Liver (tissue), 9 donors: ENCODE results near the gene VPS35L. TPM values are rescaled to one million over a fixed set of nuclear protein-coding genes. Genes with fewer than 3 reads are reported as not detected.

Source experiments
- DNase-seq: peaks from one replicate; pipeline ENCODE4 v3.0.0-alpha.2; 2017; ENCODE audit warnings: low spot score
- H3K27ac ChIP-seq, 2 donors: one replicate each; pipeline ENCODE4 v1.7.0; 2013; ENCODE audit warnings: inconsistent platforms in 2 of 2, low read length in 2 of 2, control low read depth in 1 of 2, low read depth in 1 of 2, mild to moderate bottlenecking in 1 of 2
- H3K27me3 ChIP-seq, 4 donors: one replicate each; pipeline versions ENCODE4 v1.6.1 to v1.7.0; 2013; ENCODE audit warnings: low read length in 3 of 4, inconsistent platforms in 1 of 4, mild to moderate bottlenecking in 1 of 4, moderate library complexity in 1 of 4; ENCODE audit not compliant: control insufficient read depth in 4 of 4, insufficient read depth in 4 of 4
- H3K36me3 ChIP-seq, 4 donors: one replicate each; pipeline versions ENCODE4 v1.6.1 to v1.7.0; 2013; ENCODE audit warnings: low read length in 3 of 4, mild to moderate bottlenecking in 3 of 4, low read depth in 1 of 4, moderate library complexity in 1 of 4; ENCODE audit not compliant: control insufficient read depth in 4 of 4, insufficient read depth in 3 of 4
- H3K4me1 ChIP-seq, 4 donors: one replicate each; pipeline versions ENCODE4 v1.6.1 to v1.7.0; 2013; ENCODE audit warnings: low read length in 3 of 4, mild to moderate bottlenecking in 3 of 4, moderate library complexity in 1 of 4; ENCODE audit not compliant: control insufficient read depth in 4 of 4, insufficient read depth in 4 of 4
- H3K4me3 ChIP-seq, 3 donors: one replicate each; pipeline versions ENCODE4 v1.6.1 to v1.7.0; 2013; ENCODE audit warnings: low read length in 3 of 3, control low read depth in 1 of 3, low read depth in 1 of 3, mild to moderate bottlenecking in 1 of 3
- H3K9ac ChIP-seq, 2 donors: one replicate each; pipeline ENCODE4 v1.7.0; 2013; ENCODE audit warnings: low read length in 2 of 2, mild to moderate bottlenecking in 2 of 2, moderate library complexity in 2 of 2, control low read depth in 1 of 2, low read depth in 1 of 2
- H3K9me3 ChIP-seq, 4 donors: one replicate each; pipeline versions ENCODE4 v1.6.1 to v1.7.0; 2013; ENCODE audit warnings: low read length in 3 of 4; ENCODE audit not compliant: control insufficient read depth in 4 of 4
- EGR1 ChIP-seq, 2 donors: IDR thresholded peaks; 2 replicates each; pipeline ENCODE4 v1.6.1; 2016 to 2018; ENCODE audit warnings: antibody characterized with exemption in 2 of 2, low read depth in 2 of 2
- FOXA1 ChIP-seq: IDR thresholded peaks from 2 replicates; pipeline ENCODE4 v1.6.1; 2016; ENCODE audit warnings: antibody characterized with exemption
- FOXA2 ChIP-seq: IDR thresholded peaks from 2 replicates; pipeline ENCODE4 v1.6.1; 2016; ENCODE audit warnings: antibody characterized with exemption
- GABPA ChIP-seq, 2 donors: IDR thresholded peaks in 1 of 2; conservative IDR thresholded peaks in 1 of 2; 2 replicates each; pipeline ENCODE4 v1.6.1; 2016; ENCODE audit warnings: antibody characterized with exemption in 2 of 2, mild to moderate bottlenecking in 1 of 2, moderate library complexity in 1 of 2
- HNF4A ChIP-seq, 2 donors: conservative IDR thresholded peaks; 2 replicates each; pipeline ENCODE4 v1.6.1; 2016; ENCODE audit warnings: antibody characterized with exemption in 2 of 2, mild to moderate bottlenecking in 2 of 2
- HNF4G ChIP-seq: IDR thresholded peaks from 2 replicates; pipeline ENCODE4 v1.6.1; 2016; ENCODE audit warnings: antibody characterized with exemption
- JUND ChIP-seq, 2 donors: IDR thresholded peaks; 2 replicates each; pipeline ENCODE4 v1.6.1; 2016; ENCODE audit warnings: antibody characterized with exemption in 2 of 2
- NR2F2 ChIP-seq: IDR thresholded peaks from 2 replicates; pipeline ENCODE4 v1.6.1; 2016; ENCODE audit warnings: antibody characterized with exemption
- RAD21 ChIP-seq, 2 donors: IDR thresholded peaks; 2 replicates each; pipeline ENCODE4 v1.6.1; 2016; ENCODE audit warnings: antibody characterized with exemption in 2 of 2, mild to moderate bottlenecking in 2 of 2
- RXRA ChIP-seq, 2 donors: IDR thresholded peaks; 2 replicates each; pipeline ENCODE4 v1.6.1; 2017 to 2018; ENCODE audit warnings: antibody characterized with exemption in 2 of 2, mild to moderate bottlenecking in 1 of 2
- SP1 ChIP-seq: IDR thresholded peaks from 2 replicates; pipeline ENCODE4 v1.6.1; 2018; ENCODE audit warnings: antibody characterized with exemption, mild to moderate bottlenecking
- TAF1 ChIP-seq: conservative IDR thresholded peaks from 2 replicates; pipeline ENCODE4 v1.6.1; 2016; ENCODE audit warnings: antibody characterized with exemption, mild to moderate bottlenecking
- YY1 ChIP-seq: IDR thresholded peaks from 2 replicates; pipeline ENCODE4 v1.6.1; 2016; ENCODE audit warnings: antibody characterized with exemption, mild to moderate bottlenecking
- WGBS: extraction: QIAGEN DNeasy Blood & Tissue Kit; methylation state at CpG from one replicate; pipeline ENCODE4 v1.1.7; 2013; 5-methylcytosine and 5-hydroxymethylcytosine counted together
- polyA plus RNA-seq, 2 donors: library from polyadenylated mRNA; stranded (reverse) in 1 of 2; unstranded in 1 of 2; fragments of 200-250 nt in 1 of 2; fragments of >200 nt in 1 of 2; fragmentation: Nextera tagmentation in 1 of 2; extraction: Ambion mirVana in 1 of 2; gene quantifications; one replicate each; pipeline versions ENCODE4 v1.2.1 to v1.2.3, GENCODE V29; 2013 to 2015
- total RNA-seq, 2 donors: library from RNA; depleted of rRNA; stranded (reverse); fragments of >200 nt; gene quantifications; one replicate each; pipeline ENCODE4 v1.2.3, GENCODE V29; 2014
- TF ChIP-seq, protein P1 (sequence below): IDR thresholded peaks from 2 replicates; pipeline ENCODE4 v1.6.1; 2016; ENCODE audit warnings: antibody characterized with exemption
- TF ChIP-seq, protein P2 (sequence below): IDR thresholded peaks from 2 replicates; pipeline ENCODE4 v1.6.1; 2016; ENCODE audit warnings: antibody characterized with exemption
- TF ChIP-seq, protein P3 (sequence below): fragments of 150-350 bp; IDR thresholded peaks from 2 replicates; pipeline ENCODE4 v1.5.1; 2017; ENCODE audit warnings: improper control_type of control experiment, low read depth, low read length; ENCODE audit not compliant: missing input control
- TF ChIP-seq, protein P4 (sequence below): IDR thresholded peaks from 2 replicates; pipeline ENCODE4 v1.6.1; 2016; ENCODE audit warnings: antibody characterized with exemption, mild to moderate bottlenecking
- TF ChIP-seq, protein P5 (sequence below): IDR thresholded peaks from 2 replicates; pipeline ENCODE4 v1.6.1; 2016; ENCODE audit warnings: antibody characterized with exemption
- donor health status: healthy.
- donor health status: healthy.
- donor health status: healthy.
- donor health status: healthy.
- donor health status: healthy.

Gene VPS35L
- total and polyA plus RNA-seq, 4 donors, result 10.5 to 18.2 (median 15.1) TPM

DNA sequence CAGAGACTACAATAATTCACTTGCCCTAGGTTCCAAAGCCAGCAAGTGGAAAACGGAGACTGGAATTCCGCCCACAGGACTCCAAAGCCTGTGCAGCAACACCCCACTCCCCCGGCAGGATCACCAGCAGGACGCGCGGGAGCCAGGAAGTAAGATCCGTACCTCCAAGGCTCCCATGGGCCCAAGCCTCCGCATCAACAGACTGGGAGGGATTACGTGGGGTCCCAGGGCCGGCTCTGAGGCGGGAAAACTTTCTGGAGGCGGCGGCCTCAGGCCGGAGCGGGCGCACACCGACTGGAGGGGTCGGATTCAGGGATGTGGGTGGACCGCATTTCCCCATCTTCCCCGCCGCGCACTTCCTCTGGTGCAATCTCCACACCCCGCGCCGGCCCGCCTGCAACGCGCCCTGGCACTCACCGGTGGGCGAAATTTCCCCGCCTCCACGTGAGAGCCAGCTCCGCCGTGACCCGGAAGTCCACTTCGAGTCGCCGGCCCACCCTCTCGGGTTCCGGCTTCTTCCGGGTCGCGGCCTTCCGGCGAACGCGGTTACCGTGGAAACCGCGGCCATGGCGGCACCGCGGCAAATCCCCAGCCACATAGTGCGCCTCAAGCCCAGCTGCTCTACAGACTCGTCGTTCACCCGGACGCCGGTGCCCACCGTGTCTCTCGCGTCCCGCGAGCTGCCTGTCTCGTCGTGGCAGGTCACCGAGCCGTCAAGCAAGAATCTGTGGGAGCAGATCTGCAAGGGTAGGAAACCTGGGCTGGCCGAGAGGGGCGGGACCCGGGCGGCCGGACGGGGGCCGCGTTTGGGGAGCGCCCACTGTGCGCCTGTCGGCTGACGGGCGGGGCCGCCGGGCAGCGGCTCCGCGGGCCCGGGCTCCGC is 162.5 kb downstream of the VPS35L start, which contains the start of the genes IQCK and KNOP1:
Gene IQCK (plus strand): TSS at position 531 of the 883 bp plus-strand sequence. CDS start 36 bp downstream, at position 567.
Gene KNOP1 (minus strand): TSS at position 487 of the 883 bp plus-strand sequence. CDS start 3,192 bp downstream, outside the sequence.
- Histone ChIP-seq H3K36me3 (peaks cover 0 to 10% (median 4%) of the 10 kb centered on the region in 4 donors), H3K4me3 (peak within 1 kb of the TSS; percentile 97 to 100 (median 99)), H3K27me3 (no peaks in the 10 kb centered on the region), H3K9me3 (no peaks in the 10 kb centered on the region), H3K4me1 (peaks cover 0 to 19% (median 14%) of the 10 kb centered on the region in 4 donors), H3K27ac (peak within 1 kb of the TSS; percentile 65 to 68), H3K9ac (peak within 1 kb of the TSS; percentile 52 to 79)
- TF ChIP-seq NR2F2 (peak; percentile 89), YY1 (peak; percentile 98), RXRA (IDR thresholded peaks at IDR 0.05) (peak; percentile 13 to 63), HNF4G (no peak), SP1 (no peak), FOXA1 (no peak), JUND (IDR thresholded peaks at IDR 0.05) (no peak), RAD21 (IDR thresholded peaks at IDR 0.05) (peak; percentile 16 to 51), HNF4A (conservative IDR thresholded peaks at IDR 0.05) (peak; percentile 21 to 60), EGR1 (IDR thresholded peaks at IDR 0.05; ENCODE audit: low read depth in 2 of 2) (no peak), GABPA (IDR thresholded peaks at IDR 0.05 in 1 of 2, conservative IDR thresholded peaks at IDR 0.05 in 1 of 2) (peak; percentile 87 to 97), FOXA2 (no peak), TAF1 (no peak)
- TF ChIP-seq, protein P1, sequence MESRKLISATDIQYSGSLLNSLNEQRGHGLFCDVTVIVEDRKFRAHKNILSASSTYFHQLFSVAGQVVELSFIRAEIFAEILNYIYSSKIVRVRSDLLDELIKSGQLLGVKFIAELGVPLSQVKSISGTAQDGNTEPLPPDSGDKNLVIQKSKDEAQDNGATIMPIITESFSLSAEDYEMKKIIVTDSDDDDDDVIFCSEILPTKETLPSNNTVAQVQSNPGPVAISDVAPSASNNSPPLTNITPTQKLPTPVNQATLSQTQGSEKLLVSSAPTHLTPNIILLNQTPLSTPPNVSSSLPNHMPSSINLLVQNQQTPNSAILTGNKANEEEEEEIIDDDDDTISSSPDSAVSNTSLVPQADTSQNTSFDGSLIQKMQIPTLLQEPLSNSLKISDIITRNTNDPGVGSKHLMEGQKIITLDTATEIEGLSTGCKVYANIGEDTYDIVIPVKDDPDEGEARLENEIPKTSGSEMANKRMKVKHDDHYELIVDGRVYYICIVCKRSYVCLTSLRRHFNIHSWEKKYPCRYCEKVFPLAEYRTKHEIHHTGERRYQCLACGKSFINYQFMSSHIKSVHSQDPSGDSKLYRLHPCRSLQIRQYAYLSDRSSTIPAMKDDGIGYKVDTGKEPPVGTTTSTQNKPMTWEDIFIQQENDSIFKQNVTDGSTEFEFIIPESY, result no peak
- TF ChIP-seq, protein P2, sequence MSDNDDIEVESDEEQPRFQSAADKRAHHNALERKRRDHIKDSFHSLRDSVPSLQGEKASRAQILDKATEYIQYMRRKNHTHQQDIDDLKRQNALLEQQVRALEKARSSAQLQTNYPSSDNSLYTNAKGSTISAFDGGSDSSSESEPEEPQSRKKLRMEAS, result peak; percentile 85
- TF ChIP-seq, protein P3, sequence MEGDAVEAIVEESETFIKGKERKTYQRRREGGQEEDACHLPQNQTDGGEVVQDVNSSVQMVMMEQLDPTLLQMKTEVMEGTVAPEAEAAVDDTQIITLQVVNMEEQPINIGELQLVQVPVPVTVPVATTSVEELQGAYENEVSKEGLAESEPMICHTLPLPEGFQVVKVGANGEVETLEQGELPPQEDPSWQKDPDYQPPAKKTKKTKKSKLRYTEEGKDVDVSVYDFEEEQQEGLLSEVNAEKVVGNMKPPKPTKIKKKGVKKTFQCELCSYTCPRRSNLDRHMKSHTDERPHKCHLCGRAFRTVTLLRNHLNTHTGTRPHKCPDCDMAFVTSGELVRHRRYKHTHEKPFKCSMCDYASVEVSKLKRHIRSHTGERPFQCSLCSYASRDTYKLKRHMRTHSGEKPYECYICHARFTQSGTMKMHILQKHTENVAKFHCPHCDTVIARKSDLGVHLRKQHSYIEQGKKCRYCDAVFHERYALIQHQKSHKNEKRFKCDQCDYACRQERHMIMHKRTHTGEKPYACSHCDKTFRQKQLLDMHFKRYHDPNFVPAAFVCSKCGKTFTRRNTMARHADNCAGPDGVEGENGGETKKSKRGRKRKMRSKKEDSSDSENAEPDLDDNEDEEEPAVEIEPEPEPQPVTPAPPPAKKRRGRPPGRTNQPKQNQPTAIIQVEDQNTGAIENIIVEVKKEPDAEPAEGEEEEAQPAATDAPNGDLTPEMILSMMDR, result no peak
- TF ChIP-seq, protein P4, sequence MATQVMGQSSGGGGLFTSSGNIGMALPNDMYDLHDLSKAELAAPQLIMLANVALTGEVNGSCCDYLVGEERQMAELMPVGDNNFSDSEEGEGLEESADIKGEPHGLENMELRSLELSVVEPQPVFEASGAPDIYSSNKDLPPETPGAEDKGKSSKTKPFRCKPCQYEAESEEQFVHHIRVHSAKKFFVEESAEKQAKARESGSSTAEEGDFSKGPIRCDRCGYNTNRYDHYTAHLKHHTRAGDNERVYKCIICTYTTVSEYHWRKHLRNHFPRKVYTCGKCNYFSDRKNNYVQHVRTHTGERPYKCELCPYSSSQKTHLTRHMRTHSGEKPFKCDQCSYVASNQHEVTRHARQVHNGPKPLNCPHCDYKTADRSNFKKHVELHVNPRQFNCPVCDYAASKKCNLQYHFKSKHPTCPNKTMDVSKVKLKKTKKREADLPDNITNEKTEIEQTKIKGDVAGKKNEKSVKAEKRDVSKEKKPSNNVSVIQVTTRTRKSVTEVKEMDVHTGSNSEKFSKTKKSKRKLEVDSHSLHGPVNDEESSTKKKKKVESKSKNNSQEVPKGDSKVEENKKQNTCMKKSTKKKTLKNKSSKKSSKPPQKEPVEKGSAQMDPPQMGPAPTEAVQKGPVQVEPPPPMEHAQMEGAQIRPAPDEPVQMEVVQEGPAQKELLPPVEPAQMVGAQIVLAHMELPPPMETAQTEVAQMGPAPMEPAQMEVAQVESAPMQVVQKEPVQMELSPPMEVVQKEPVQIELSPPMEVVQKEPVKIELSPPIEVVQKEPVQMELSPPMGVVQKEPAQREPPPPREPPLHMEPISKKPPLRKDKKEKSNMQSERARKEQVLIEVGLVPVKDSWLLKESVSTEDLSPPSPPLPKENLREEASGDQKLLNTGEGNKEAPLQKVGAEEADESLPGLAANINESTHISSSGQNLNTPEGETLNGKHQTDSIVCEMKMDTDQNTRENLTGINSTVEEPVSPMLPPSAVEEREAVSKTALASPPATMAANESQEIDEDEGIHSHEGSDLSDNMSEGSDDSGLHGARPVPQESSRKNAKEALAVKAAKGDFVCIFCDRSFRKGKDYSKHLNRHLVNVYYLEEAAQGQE, result no peak
- TF ChIP-seq, protein P5, sequence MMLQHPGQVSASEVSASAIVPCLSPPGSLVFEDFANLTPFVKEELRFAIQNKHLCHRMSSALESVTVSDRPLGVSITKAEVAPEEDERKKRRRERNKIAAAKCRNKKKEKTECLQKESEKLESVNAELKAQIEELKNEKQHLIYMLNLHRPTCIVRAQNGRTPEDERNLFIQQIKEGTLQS, result no peak
- DNase-seq, result peak; percentile 83
- WGBS, result under 1% methylated on average over 88 of the region's 88 CpGs
